Fibroblast of villous mesenchyme (primary cell): ENCODE results near the gene NET1. TPM values are rescaled to one million over a fixed set of nuclear protein-coding genes. Genes with fewer than 3 reads are reported as not detected.

Source experiments
- DNase-seq: peaks from one replicate; pipeline ENCODE4 v3.0.0-alpha.2; 2010; ENCODE audit warnings: low read depth
- H3K4me3 ChIP-seq: 2 replicates; pipeline ENCODE4 v1.5.1; 2011; ENCODE audit warnings: low read depth, mild to moderate bottlenecking, low read length
- CTCF ChIP-seq: IDR thresholded peaks from 2 replicates; pipeline ENCODE4 v1.5.1; 2012; ENCODE audit warnings: low read depth, mild to moderate bottlenecking, low read length; ENCODE audit not compliant: insufficient read depth
- total RNA-seq: library from RNA; depleted of rRNA; stranded (reverse); fragments of >200 nt; gene quantifications from 2 replicates; pipeline ENCODE4 v1.2.3, GENCODE V29; 2012

Gene NET1
- total RNA-seq, 1 donor, result 23.3 TPM

- H3K4me3 ChIP-seq, result peak overlapping the region; percentile 85
- peak; percentile 7 for DNase-seq
- no peak for TF ChIP-seq CTCF
Measured at GRCh38 chr10:5411941-5412276, 448 bp upstream of the NET1 start.

GRCh38 chr10:5413012-5413938 lies 918 bp downstream of the NET1 start:
- peak; percentile 56 for DNase-seq
- peak overlapping the region; percentile 85 for H3K4me3 ChIP-seq
- TF ChIP-seq CTCF, result no peak

- DNase-seq, result no peak
- H3K4me3 ChIP-seq, result no peak overlapping the region
- TF ChIP-seq CTCF, result no peak
Measured at GRCh38 chr10:5416981-5417380, 4.6 kb downstream of the NET1 start.

- no peak for DNase-seq
- no peak for TF ChIP-seq CTCF
- H3K4me3 ChIP-seq, result no peak overlapping the region
Measured at GRCh38 chr10:5418584-5418983, 6.2 kb downstream of the NET1 start.

- TF ChIP-seq CTCF, result no peak
- no peak overlapping the region for H3K4me3 ChIP-seq
- peak; percentile 69 for DNase-seq
Measured at GRCh38 chr10:5419466-5420094, 7.2 kb downstream of the NET1 start.

GRCh38 chr10:5423771-5424170 lies 11.4 kb downstream of the NET1 start:
- no peak for DNase-seq
- no peak for TF ChIP-seq CTCF
- H3K4me3 ChIP-seq, result no peak overlapping the region

GRCh38 chr10:5424751-5425150 lies 12.4 kb downstream of the NET1 start:
- no peak for DNase-seq
- H3K4me3 ChIP-seq, result no peak overlapping the region
- no peak for TF ChIP-seq CTCF
